AG10803 (cell line): ENCODE data around the gene MYO18B.

Source experiments
- DNase-seq: peaks from one replicate; pipeline ENCODE4 v3.0.0; 2010; ENCODE audit warnings: low read depth
- H3K4me3 ChIP-seq: 2 replicates; pipeline ENCODE4 v1.5.1; 2011; ENCODE audit warnings: mild to moderate bottlenecking, low read length, control low read depth
- TF ChIP-seq, protein P1 (sequence below): conservative IDR thresholded peaks from 2 replicates; pipeline ENCODE4 v1.5.1; 2011; ENCODE audit warnings: mild to moderate bottlenecking, low read length, control low read depth, inconsistent platforms

Gene MYO18B

GRCh38 chr22:26056455-26057200 lies 314.6 kb downstream of the MYO18B start:
- H3K4me3 ChIP-seq = no peak overlapping the region
- DNase-seq = no peak
- TF ChIP-seq, protein P1, sequence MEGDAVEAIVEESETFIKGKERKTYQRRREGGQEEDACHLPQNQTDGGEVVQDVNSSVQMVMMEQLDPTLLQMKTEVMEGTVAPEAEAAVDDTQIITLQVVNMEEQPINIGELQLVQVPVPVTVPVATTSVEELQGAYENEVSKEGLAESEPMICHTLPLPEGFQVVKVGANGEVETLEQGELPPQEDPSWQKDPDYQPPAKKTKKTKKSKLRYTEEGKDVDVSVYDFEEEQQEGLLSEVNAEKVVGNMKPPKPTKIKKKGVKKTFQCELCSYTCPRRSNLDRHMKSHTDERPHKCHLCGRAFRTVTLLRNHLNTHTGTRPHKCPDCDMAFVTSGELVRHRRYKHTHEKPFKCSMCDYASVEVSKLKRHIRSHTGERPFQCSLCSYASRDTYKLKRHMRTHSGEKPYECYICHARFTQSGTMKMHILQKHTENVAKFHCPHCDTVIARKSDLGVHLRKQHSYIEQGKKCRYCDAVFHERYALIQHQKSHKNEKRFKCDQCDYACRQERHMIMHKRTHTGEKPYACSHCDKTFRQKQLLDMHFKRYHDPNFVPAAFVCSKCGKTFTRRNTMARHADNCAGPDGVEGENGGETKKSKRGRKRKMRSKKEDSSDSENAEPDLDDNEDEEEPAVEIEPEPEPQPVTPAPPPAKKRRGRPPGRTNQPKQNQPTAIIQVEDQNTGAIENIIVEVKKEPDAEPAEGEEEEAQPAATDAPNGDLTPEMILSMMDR = no peak

DNA sequence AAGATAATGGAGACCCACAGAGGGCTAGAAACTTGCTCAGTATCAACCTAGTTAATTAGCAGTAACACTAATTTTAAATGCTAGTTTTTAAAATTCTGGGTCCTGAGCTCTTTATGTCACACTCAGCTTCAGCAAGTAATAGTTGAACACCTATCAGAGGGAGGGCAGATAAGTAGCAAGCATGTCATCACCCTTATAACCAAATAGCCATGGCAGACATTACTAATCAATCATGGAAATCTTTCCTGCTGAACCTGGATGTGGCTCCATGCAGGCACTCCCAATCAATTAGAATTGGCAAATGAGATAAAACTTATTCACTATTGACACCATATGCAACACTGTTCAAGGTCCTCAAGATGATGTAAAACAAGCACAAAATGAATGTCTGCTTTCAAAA lies 315.7 kb downstream of the MYO18B start:
- H3K4me3 ChIP-seq = no peak overlapping the region
- TF ChIP-seq, protein P1 = no peak
- no peak for DNase-seq

DNA sequence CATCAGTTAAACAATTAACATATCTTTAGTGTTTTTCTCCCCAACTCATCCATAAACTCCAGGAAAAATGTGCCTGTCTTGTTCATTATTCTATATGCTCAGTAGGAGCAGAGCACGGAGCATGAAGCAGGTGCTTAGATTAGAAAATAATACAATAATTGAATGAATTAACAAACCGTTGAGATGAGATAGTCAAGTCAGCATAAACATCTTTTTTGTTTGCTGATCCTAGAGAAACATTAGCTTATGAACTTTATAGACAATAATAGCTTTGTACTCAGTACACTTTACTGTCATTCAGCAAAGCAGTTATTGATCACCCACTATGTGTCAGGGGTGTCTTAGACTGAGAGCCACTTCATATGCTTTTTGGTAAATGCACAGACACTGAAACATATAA lies 322.1 kb downstream of the MYO18B start:
- TF ChIP-seq, protein P1 = no peak
- DNase-seq = no peak
- H3K4me3 ChIP-seq = no peak overlapping the region

GRCh38 chr22:26065847-26066246 lies 323.9 kb downstream of the MYO18B start:
- no peak overlapping the region for H3K4me3 ChIP-seq
- no peak for DNase-seq
- TF ChIP-seq, protein P1 = no peak

- H3K4me3 ChIP-seq = no peak overlapping the region
- TF ChIP-seq, protein P1 = no peak
- DNase-seq = no peak
Measured at GRCh38 chr22:26066534-26066933, 324.5 kb downstream of the MYO18B start.

GRCh38 chr22:26068571-26068970 lies 326.6 kb downstream of the MYO18B start:
- no peak for DNase-seq
- H3K4me3 ChIP-seq = no peak overlapping the region
- TF ChIP-seq, protein P1 = no peak

- TF ChIP-seq, protein P1 = no peak
- DNase-seq = no peak
- H3K4me3 ChIP-seq = no peak overlapping the region
Measured at GRCh38 chr22:26072621-26073020, 330.6 kb downstream of the MYO18B start.
